ENCODE data around the gene NDFIP2. TPM values are rescaled to one million over a fixed set of nuclear protein-coding genes. Genes with fewer than 3 reads are reported as not detected.
"Not testable (repeated sequence)": the region's sequence is repeated elsewhere in the genome, so short reads cannot be mapped to it uniquely, and the experiment has no call there.

NDFIP2 gene
- total RNA-seq, 1 donor from 2014 or later: 24.0 TPM

GRCh38 chr13:79531542-79532254 lies 50.7 kb downstream of the NDFIP2 start:
- DNase-seq (ENCODE audit: extremely low read depth, low read depth, low spot score): no peak

- DNase-seq (ENCODE audit: extremely low read depth, low read depth, low spot score): no peak
Observed at GRCh38 chr13:79532576-79532975, 51.6 kb downstream of the NDFIP2 start.

- no peak for DNase-seq (ENCODE audit: extremely low read depth, low read depth, low spot score)
Observed at GRCh38 chr13:79533781-79534400, 52.9 kb downstream of the NDFIP2 start.

- no peak for DNase-seq (ENCODE audit: extremely low read depth, low read depth, low spot score)
Observed at GRCh38 chr13:79534596-79534995, 53.6 kb downstream of the NDFIP2 start.

GRCh38 chr13:79538757-79539156 lies 57.8 kb downstream of the NDFIP2 start:
- DNase-seq (ENCODE audit: extremely low read depth, low read depth, low spot score): no peak

- DNase-seq (ENCODE audit: extremely low read depth, low read depth, low spot score): no peak
Observed at GRCh38 chr13:79540504-79540903, 59.5 kb downstream of the NDFIP2 start.

GRCh38 chr13:79541426-79542049 lies 60.6 kb downstream of the NDFIP2 start:
- DNase-seq (ENCODE audit: extremely low read depth, low read depth, low spot score): peak; percentile 81

- DNase-seq (ENCODE audit: extremely low read depth, low read depth, low spot score): no peak
Observed at GRCh38 chr13:79543883-79544282, 62.9 kb downstream of the NDFIP2 start.

- no peak for DNase-seq (ENCODE audit: extremely low read depth, low read depth, low spot score)
Observed at GRCh38 chr13:79547211-79548195, 66.5 kb downstream of the NDFIP2 start.

GRCh38 chr13:79548902-79549301 lies 67.9 kb downstream of the NDFIP2 start:
- no peak for DNase-seq (ENCODE audit: extremely low read depth, low read depth, low spot score)

GRCh38 chr13:79549355-79550106 lies 68.6 kb downstream of the NDFIP2 start:
- DNase-seq (ENCODE audit: extremely low read depth, low read depth, low spot score): no peak

GRCh38 chr13:79557666-79558065 lies 76.7 kb downstream of the NDFIP2 start:
- no peak for DNase-seq (ENCODE audit: extremely low read depth, low read depth, low spot score)

GRCh38 chr13:79560954-79561353 lies 80.0 kb downstream of the NDFIP2 start:
- no peak for DNase-seq (ENCODE audit: extremely low read depth, low read depth, low spot score)

- no peak for DNase-seq (ENCODE audit: extremely low read depth, low read depth, low spot score)
Observed at GRCh38 chr13:79562557-79562956, 81.6 kb downstream of the NDFIP2 start.

- DNase-seq (ENCODE audit: extremely low read depth, low read depth, low spot score): no peak
Observed at GRCh38 chr13:79566118-79566517, 85.2 kb downstream of the NDFIP2 start.

GRCh38 chr13:79571147-79571546 lies 90.2 kb downstream of the NDFIP2 start:
- DNase-seq (ENCODE audit: extremely low read depth, low read depth, low spot score): no peak

GRCh38 chr13:79573892-79574291 lies 92.9 kb downstream of the NDFIP2 start:
- DNase-seq (ENCODE audit: extremely low read depth, low read depth, low spot score): not testable (repeated sequence)

GRCh38 chr13:79581870-79582315 lies 100.9 kb downstream of the NDFIP2 start:
- DNase-seq (ENCODE audit: extremely low read depth, low read depth, low spot score): no peak

- no peak for DNase-seq (ENCODE audit: extremely low read depth, low read depth, low spot score)
Observed at GRCh38 chr13:79582896-79583295, 101.9 kb downstream of the NDFIP2 start.

- DNase-seq (ENCODE audit: extremely low read depth, low read depth, low spot score): no peak
Observed at GRCh38 chr13:79585033-79585432, 104.1 kb downstream of the NDFIP2 start.

Measured in glomerular endothelial cell (primary cell).